Body of pancreas (tissue), 4 donors: ENCODE data around the gene ARHGAP15. TPM values are rescaled to one million over a fixed set of nuclear protein-coding genes. Genes with fewer than 3 reads are reported as not detected.

Source experiments
- ATAC-seq: fragments of 150-250 bp; one replicate; pipeline ENCODE4 v1.9.1; 2016
- DNase-seq, 4 donors: peaks; one replicate each; pipeline ENCODE4 v3.0.0-alpha.2; 2019
- H3K27ac ChIP-seq, 4 donors: fragments of 200-600 bp; sonication (generic); 1 replicate in 3 of 4; 2 replicates in 1 of 4; pipeline versions ENCODE4 v1.5.1 to v1.6.1; 2016 to 2019; ENCODE audit warnings: mild to moderate bottlenecking in 1 of 4, mixed read lengths in 1 of 4, moderate library complexity in 1 of 4
- H3K27me3 ChIP-seq, 2 donors: fragments of 200-600 bp; sonication (generic); one replicate each; pipeline ENCODE4 v1.6.0; 2016; ENCODE audit warnings: mild to moderate bottlenecking in 1 of 2
- H3K36me3 ChIP-seq, 2 donors: fragments of 200-600 bp; sonication (generic); replicated peaks in 1 of 2; 2 replicates each; pipeline ENCODE4 v1.5.1; 2016; ENCODE audit warnings: low read depth in 2 of 2; ENCODE audit not compliant: insufficient read depth in 1 of 2
- H3K4me1 ChIP-seq: fragments of 200-600 bp; sonication (generic); one replicate; pipeline ENCODE4 v1.6.0; 2016
- H3K4me3 ChIP-seq, 2 donors: fragments of 200-600 bp; sonication (generic); 1 replicate in 1 of 2; 2 replicates in 1 of 2; pipeline ENCODE4 v1.5.1; 2016 to 2019
- H3K9me3 ChIP-seq, 3 donors: fragments of 200-600 bp; sonication (generic); 1 replicate in 2 of 3; 2 replicates in 1 of 3; pipeline ENCODE4 v1.5.1; 2016
- POLR2A ChIP-seq, 3 donors: fragments of 450-650 bp; IDR thresholded peaks; one replicate each; pipeline ENCODE4 v1.6.1; 2016; ENCODE audit warnings: antibody characterized with exemption in 3 of 3, mild to moderate bottlenecking in 2 of 3
- whole genome bisulfite sequencing, 2 donors: methylation state at CpG; one replicate each; pipeline ENCODE4 v1.1.5; 2017; 5-methylcytosine and 5-hydroxymethylcytosine counted together
- intact Hi-C: fragments of 100-400 bp; cut with DNase I; formaldehyde crosslinking; loops from one replicate; pipeline ENCODE4 v1.15.1; 2023
- total RNA-seq, 2 donors: library from RNA; depleted of rRNA; stranded (reverse); fragments of >200 nt; gene quantifications; one replicate each; pipeline ENCODE4 v1.1.0, GENCODE V29; 2016
- TF ChIP-seq, protein P1 (sequence below), 7 experiments: fragments of 450-650 bp in 4 of 7; fragments of 200-600 bp in 3 of 7; sonication (generic) in 3 of 7; IDR thresholded peaks; one replicate each; pipeline ENCODE4 v1.5.1; 2016 to 2019; ENCODE audit warnings: antibody characterized with exemption in 7 of 7

ARHGAP15 gene
- total RNA-seq, 2 donors from 2014 or later: 1.3 TPM; not detected in 1

DNA sequence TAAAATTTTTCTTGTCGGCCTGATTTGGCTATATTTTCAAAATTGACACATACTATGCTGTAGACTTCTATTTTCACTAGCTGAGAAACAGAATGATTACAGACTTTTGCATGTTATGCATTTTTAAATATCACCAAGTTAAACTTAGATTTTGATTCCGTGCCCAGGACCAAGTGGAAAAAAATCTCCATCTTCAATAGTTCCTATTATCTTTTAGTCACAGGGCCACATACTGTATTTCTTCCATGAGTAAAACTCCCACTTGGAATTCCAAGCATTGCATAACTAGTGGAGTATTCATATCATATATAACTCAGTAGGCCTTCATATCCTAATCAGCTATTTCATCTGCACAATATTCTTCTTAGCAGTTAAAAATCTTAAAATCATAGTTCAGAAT lies 470.9 kb downstream of the ARHGAP15 start:
- H3K4me1 ChIP-seq: no peaks in the 10 kb centered on the region
- no peak overlapping the region for H3K27ac ChIP-seq
- intact Hi-C loops: no loop called here

GRCh38 chr2:143601828-143602227 lies 472.6 kb downstream of the ARHGAP15 start:
- intact Hi-C loops: no loop called here
- DNase-seq: no peak
- no peak for ATAC-seq
- WGBS, 2 donors: 80 to 81% methylated on average over 1 of the region's 1 CpG
- TF ChIP-seq, protein P1, sequence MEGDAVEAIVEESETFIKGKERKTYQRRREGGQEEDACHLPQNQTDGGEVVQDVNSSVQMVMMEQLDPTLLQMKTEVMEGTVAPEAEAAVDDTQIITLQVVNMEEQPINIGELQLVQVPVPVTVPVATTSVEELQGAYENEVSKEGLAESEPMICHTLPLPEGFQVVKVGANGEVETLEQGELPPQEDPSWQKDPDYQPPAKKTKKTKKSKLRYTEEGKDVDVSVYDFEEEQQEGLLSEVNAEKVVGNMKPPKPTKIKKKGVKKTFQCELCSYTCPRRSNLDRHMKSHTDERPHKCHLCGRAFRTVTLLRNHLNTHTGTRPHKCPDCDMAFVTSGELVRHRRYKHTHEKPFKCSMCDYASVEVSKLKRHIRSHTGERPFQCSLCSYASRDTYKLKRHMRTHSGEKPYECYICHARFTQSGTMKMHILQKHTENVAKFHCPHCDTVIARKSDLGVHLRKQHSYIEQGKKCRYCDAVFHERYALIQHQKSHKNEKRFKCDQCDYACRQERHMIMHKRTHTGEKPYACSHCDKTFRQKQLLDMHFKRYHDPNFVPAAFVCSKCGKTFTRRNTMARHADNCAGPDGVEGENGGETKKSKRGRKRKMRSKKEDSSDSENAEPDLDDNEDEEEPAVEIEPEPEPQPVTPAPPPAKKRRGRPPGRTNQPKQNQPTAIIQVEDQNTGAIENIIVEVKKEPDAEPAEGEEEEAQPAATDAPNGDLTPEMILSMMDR (IDR thresholded peaks at IDR 0.05): no peak
- no peak for TF ChIP-seq POLR2A (IDR thresholded peaks at IDR 0.05)
- Histone ChIP-seq H3K27ac (no peak overlapping the region), H3K4me3 (no peak overlapping the region), H3K9me3 (no peaks in the 10 kb centered on the region), H3K4me1 (no peaks in the 10 kb centered on the region), H3K27me3 (no peaks in the 10 kb centered on the region), H3K36me3 (no peaks in the 10 kb centered on the region)

More for the DNA sequence above, 470.9 kb downstream of the ARHGAP15 start:
- Histone ChIP-seq H3K27me3 (no peaks in the 10 kb centered on the region), H3K36me3 (no peaks in the 10 kb centered on the region), H3K9me3 (no peaks in the 10 kb centered on the region), H3K4me3 (no peak overlapping the region)
- DNase-seq (no peak), ATAC-seq (no peak)
- WGBS, 2 donors: 66 to 83% methylated on average over 2 of the region's 2 CpGs
- no peak for TF ChIP-seq POLR2A (IDR thresholded peaks at IDR 0.05)
- TF ChIP-seq, protein P1 (IDR thresholded peaks at IDR 0.05): no peak

GRCh38 chr2:143603035-143603655 lies 473.9 kb downstream of the ARHGAP15 start:
- H3K27me3 ChIP-seq: no peaks in the 10 kb centered on the region
- intact Hi-C loops: no loop called here
- no peak overlapping the region for H3K4me3 ChIP-seq
- ATAC-seq (no peak), DNase-seq (no peak)
- no peak overlapping the region for H3K27ac ChIP-seq
- 69 to 70% methylated on average over 5 of the region's 5 CpGs for WGBS, 2 donors
- H3K36me3 ChIP-seq: no peaks in the 10 kb centered on the region
- TF ChIP-seq, protein P1 (IDR thresholded peaks at IDR 0.05): no peak
- TF ChIP-seq POLR2A (IDR thresholded peaks at IDR 0.05): no peak
- H3K4me1 ChIP-seq: peaks cover 11% of the 10 kb centered on the region
- H3K9me3 ChIP-seq: no peaks in the 10 kb centered on the region

DNA sequence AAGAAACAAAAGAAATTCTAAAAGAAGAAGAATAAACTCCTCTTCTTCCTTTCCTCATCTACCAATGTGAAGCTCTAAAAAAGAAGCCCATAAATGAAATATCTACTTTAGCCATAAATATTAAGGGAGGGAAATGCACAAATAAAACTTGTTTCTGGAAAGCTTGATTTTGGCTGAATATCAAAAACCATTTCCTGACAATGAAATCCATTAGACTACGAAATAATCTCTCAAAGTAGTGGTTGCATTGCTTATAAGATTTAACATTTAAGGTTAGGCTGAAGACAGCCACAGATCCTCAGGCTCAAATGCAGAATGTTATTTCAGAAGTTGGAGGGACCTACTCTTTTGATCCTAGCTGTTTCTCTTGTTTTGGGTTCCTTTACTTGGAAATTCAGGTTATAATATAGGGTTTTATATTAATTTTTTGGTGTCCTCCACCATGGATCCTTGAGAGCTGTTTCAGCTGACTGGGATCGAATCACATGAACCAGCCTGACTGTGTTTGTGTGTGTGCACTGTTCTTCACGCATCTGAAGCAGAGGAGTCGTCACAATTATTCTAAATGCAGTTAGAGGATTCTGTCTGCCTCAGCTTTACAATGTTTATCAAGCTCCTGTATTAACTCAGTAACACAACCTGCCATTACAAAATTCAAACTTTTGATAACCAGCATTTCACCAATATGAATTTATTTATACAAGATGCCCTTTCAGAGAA lies 474.8 kb downstream of the ARHGAP15 start:
- TF ChIP-seq, protein P1 (IDR thresholded peaks at IDR 0.05): no peak
- no peak for TF ChIP-seq POLR2A (IDR thresholded peaks at IDR 0.05)

More for the DNA sequence above, 474.8 kb downstream of the ARHGAP15 start:
- Histone ChIP-seq H3K36me3 (no peaks in the 10 kb centered on the region), H3K27me3 (no peaks in the 10 kb centered on the region), H3K9me3 (no peaks in the 10 kb centered on the region), H3K27ac (no peak overlapping the region), H3K4me1 (peaks cover 11% of the 10 kb centered on the region), H3K4me3 (no peak overlapping the region)
- intact Hi-C loops: no loop called here
- WGBS, 2 donors: 74 to 80% methylated on average over 4 of the region's 4 CpGs
- ATAC-seq (no peak), DNase-seq (no peak)
